OCI-LY3 (cell line): ENCODE data around the gene KCNMA1.

Experiments
- CTCF ChIP-seq: fragments of 200-600, 300-600 bp; sonication (generic); IDR thresholded peaks from 2 replicates; pipeline ENCODE4 v1.5.1; 2014; ENCODE audit warnings: antibody characterized with exemption, low read length, low read depth
- EZH2phosphoT487 ChIP-seq: fragments of 200-600 bp; shearing (Covaris generic); IDR thresholded peaks from 2 replicates; pipeline ENCODE4 v1.6.1; 2018; ENCODE audit warnings: antibody characterized with exemption, mixed run types, low read depth

GRCh38 chr10:77436257-77436975 is 201.2 kb downstream of the KCNMA1 start:
- TF ChIP-seq CTCF (no peak), EZH2phosphoT487 (no peak)
